Stomach smooth muscle (tissue), 2 donors: Measurements from ENCODE around the gene CAV3.

ENCODE experiments used
- H3K27ac ChIP-seq: one replicate; pipeline ENCODE4 v1.7.0; 2013; ENCODE audit warnings: mild to moderate bottlenecking, low read length, inconsistent platforms
- H3K27me3 ChIP-seq, 2 donors: one replicate each; pipeline ENCODE4 v1.7.0; 2013; ENCODE audit warnings: low read length in 2 of 2; ENCODE audit not compliant: insufficient read depth in 2 of 2, control insufficient read depth in 1 of 2
- H3K36me3 ChIP-seq, 2 donors: one replicate each; pipeline ENCODE4 v1.7.0; 2013; ENCODE audit warnings: low read length in 2 of 2; ENCODE audit not compliant: control insufficient read depth in 2 of 2, insufficient read depth in 2 of 2
- H3K4me1 ChIP-seq: one replicate; pipeline ENCODE4 v1.7.0; 2013; ENCODE audit warnings: low read length; ENCODE audit not compliant: control insufficient read depth, insufficient read depth
- H3K4me3 ChIP-seq, 2 donors: one replicate each; pipeline ENCODE4 v1.7.0; 2013; ENCODE audit warnings: low read length in 2 of 2
- H3K9ac ChIP-seq, 2 donors: one replicate each; pipeline ENCODE4 v1.7.0; 2013; ENCODE audit warnings: low read length in 2 of 2, mild to moderate bottlenecking in 1 of 2
- H3K9me3 ChIP-seq, 2 donors: one replicate each; pipeline ENCODE4 v1.7.0; 2013; ENCODE audit warnings: low read length in 2 of 2; ENCODE audit not compliant: control insufficient read depth in 2 of 2
- donor health status: healthy.
- donor health status: Pancreatic carcinoma.

Gene CAV3

DNA sequence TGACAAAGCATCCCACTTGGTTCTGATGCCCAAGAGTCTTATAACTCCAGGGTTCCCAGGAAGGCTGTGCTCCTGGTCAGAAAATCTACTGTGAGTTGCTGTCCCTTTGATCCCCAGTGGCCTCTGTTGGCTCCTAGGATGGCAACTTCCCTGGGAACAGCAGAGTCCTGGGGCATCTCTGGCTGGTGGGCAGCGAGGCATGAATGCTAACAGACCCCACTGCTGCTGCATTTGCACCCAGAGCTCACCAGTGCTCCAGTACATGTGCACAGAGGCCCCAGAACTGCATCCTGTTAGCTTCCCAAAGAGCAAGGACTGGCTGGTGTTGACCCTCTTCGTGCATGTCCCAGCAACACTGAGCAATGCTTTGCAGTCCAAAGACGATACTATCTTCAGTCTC, 15.7 kb downstream of the CAV3 start:
- Histone ChIP-seq H3K9me3 (no peaks in the 10 kb centered on the region), H3K36me3 (no peaks in the 10 kb centered on the region), H3K27ac (no peak overlapping the region), H3K4me3 (no peak overlapping the region), H3K9ac (no peak overlapping the region), H3K4me1 (no peaks in the 10 kb centered on the region), H3K27me3 (peaks cover 0 to 3% of the 10 kb centered on the region in 2 donors)

GRCh38 chr3:8752832-8753231, 19.2 kb downstream of the CAV3 start:
- no peaks in the 10 kb centered on the region for H3K4me1 ChIP-seq
- no peaks in the 10 kb centered on the region for H3K9me3 ChIP-seq
- no peak overlapping the region for H3K9ac ChIP-seq
- H3K4me3 ChIP-seq = no peak overlapping the region
- no peaks in the 10 kb centered on the region for H3K36me3 ChIP-seq
- no peak overlapping the region for H3K27ac ChIP-seq
- no peaks in the 10 kb centered on the region for H3K27me3 ChIP-seq

- Histone ChIP-seq H3K4me1 (no peaks in the 10 kb centered on the region), H3K27ac (no peak overlapping the region), H3K9me3 (no peaks in the 10 kb centered on the region), H3K27me3 (no peaks in the 10 kb centered on the region), H3K4me3 (no peak overlapping the region), H3K36me3 (no peaks in the 10 kb centered on the region), H3K9ac (no peak overlapping the region)
Measured at GRCh38 chr3:8755097-8755496, 21.5 kb downstream of the CAV3 start.

GRCh38 chr3:8755564-8756237, 22.1 kb downstream of the CAV3 start:
- Histone ChIP-seq H3K27ac (no peak overlapping the region), H3K4me1 (no peaks in the 10 kb centered on the region), H3K9me3 (no peaks in the 10 kb centered on the region), H3K4me3 (no peak overlapping the region), H3K36me3 (no peaks in the 10 kb centered on the region), H3K9ac (no peak overlapping the region), H3K27me3 (peaks cover 0 to 2% of the 10 kb centered on the region in 2 donors)

GRCh38 chr3:8756671-8757070, 23.1 kb downstream of the CAV3 start:
- no peaks in the 10 kb centered on the region for H3K4me1 ChIP-seq
- no peak overlapping the region for H3K4me3 ChIP-seq
- no peak overlapping the region for H3K27ac ChIP-seq
- no peaks in the 10 kb centered on the region for H3K36me3 ChIP-seq
- no peak overlapping the region for H3K9ac ChIP-seq
- H3K27me3 ChIP-seq = peaks cover 0 to 2% of the 10 kb centered on the region in 2 donors
- H3K9me3 ChIP-seq = no peaks in the 10 kb centered on the region

- no peak overlapping the region for H3K4me3 ChIP-seq
- H3K4me1 ChIP-seq = no peaks in the 10 kb centered on the region
- no peak overlapping the region for H3K9ac ChIP-seq
- no peak overlapping the region for H3K27ac ChIP-seq
- no peaks in the 10 kb centered on the region for H3K36me3 ChIP-seq
- H3K27me3 ChIP-seq = peaks cover 0 to 2% of the 10 kb centered on the region in 2 donors
- H3K9me3 ChIP-seq = no peaks in the 10 kb centered on the region
Measured at GRCh38 chr3:8757551-8758518, 24.2 kb downstream of the CAV3 start.

DNA sequence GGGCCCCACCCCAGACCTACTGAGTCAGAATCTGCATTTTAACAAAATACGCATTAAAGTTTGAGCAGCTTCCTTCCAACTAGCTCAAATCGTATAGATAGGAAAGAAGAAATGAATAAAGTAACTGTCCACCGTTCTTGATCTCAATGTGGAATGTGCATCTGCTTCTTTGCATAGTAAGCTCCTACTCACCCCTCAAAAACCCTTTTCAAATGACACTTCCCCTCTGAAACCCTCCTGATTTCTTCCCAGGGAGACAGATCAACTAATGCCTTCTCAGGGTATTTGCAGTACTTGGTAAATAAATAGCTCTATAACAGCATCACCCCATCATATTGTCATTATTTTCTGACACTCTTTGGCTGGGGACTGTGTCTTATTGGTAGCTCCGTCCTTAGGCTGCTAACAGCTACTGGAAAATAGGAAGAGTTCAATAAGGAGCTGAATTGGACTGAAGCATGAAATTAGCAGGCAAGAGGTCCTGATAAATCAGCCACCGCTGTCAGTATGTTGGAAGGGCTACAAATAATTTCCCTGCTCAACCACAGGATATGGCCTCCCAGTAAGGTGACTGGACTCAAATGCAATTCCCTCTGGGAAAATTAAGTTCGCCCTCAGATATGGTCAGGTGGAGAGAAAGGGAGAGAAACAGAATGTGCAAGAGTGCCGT, 25.6 kb downstream of the CAV3 start:
- Histone ChIP-seq H3K27me3 (peaks cover 0 to 2% of the 10 kb centered on the region in 2 donors), H3K4me3 (no peak overlapping the region), H3K36me3 (no peaks in the 10 kb centered on the region), H3K9ac (no peak overlapping the region), H3K9me3 (no peaks in the 10 kb centered on the region), H3K27ac (no peak overlapping the region), H3K4me1 (no peaks in the 10 kb centered on the region)

DNA sequence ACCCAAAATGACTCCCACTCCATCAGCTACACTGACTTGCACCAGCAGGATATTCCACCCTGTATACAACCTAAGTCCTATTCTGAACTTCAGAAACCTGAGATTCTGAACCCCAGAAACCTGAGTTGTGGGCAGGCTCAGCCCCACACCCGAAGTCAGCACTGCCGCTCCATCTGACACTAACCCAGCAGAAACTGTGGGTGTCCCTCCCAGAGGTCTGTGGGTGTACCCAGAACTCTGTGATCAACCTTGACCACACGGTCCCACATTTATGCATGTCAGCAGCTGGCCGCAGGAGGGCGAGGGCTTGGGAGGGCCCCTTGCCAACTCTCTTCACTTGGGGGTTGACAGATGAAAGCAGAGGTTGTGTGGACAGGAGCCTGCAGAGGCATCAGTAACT, 26.5 kb downstream of the CAV3 start:
- Histone ChIP-seq H3K9ac (no peak overlapping the region), H3K4me3 (no peak overlapping the region), H3K27ac (no peak overlapping the region), H3K4me1 (no peaks in the 10 kb centered on the region), H3K36me3 (no peaks in the 10 kb centered on the region), H3K27me3 (peaks cover 0 to 2% of the 10 kb centered on the region in 2 donors), H3K9me3 (no peaks in the 10 kb centered on the region)

DNA sequence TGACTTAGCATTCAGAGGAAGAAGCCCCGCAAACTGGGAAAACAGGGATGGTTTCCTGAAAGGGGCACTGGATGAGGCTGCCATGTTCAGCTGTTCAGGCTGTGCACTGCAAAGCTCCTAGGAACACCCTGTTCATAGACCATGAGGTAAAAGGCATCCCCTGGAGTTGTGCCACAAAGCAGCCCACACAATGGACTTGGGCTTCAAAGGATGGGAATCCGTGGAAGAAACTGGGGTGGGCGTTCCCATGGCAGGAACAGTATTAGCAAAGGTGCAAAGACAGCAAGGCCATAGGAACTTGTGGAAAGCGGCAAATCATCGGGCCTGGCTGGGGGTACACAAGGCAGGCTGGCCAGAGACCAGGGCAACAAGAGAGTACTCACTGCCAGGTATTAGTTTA, 26.9 kb downstream of the CAV3 start:
- no peaks in the 10 kb centered on the region for H3K9me3 ChIP-seq
- no peak overlapping the region for H3K27ac ChIP-seq
- H3K27me3 ChIP-seq = peaks cover 0 to 2% of the 10 kb centered on the region in 2 donors
- no peak overlapping the region for H3K4me3 ChIP-seq
- H3K36me3 ChIP-seq = no peaks in the 10 kb centered on the region
- no peaks in the 10 kb centered on the region for H3K4me1 ChIP-seq
- H3K9ac ChIP-seq = no peak overlapping the region

DNA sequence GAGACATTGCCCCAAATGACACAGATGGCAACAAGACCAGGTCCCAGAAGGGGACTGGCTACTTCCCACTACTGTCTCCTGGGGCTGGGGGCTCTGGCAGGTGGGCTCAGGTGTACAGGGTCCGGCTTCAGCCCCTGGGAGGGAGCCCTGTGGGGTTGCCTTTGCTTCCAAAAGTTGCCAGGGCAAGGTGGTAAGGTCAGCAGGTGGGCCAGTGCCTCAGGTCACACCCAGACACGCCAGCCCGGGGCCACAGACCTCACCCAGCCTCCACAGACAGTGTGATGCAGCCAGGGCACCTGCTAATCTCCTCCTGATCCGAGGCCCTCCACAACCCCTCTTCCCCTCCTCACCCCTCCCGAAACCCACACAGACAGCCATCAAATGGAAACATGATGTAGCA, 28.3 kb downstream of the CAV3 start:
- H3K4me3 ChIP-seq = no peak overlapping the region
- H3K36me3 ChIP-seq = no peaks in the 10 kb centered on the region
- no peaks in the 10 kb centered on the region for H3K9me3 ChIP-seq
- H3K9ac ChIP-seq = no peak overlapping the region
- peaks cover 4 to 5% of the 10 kb centered on the region in 2 donors for H3K27me3 ChIP-seq
- H3K4me1 ChIP-seq = no peaks in the 10 kb centered on the region
- no peak overlapping the region for H3K27ac ChIP-seq
